Naive thymus-derived CD8-positive, alpha-beta T cell (primary cell): ENCODE measurements around the gene DNAI1. TPM values are rescaled to one million over a fixed set of nuclear protein-coding genes. Genes with fewer than 3 reads are reported as not detected.
"Not testable (repeated sequence)": the region's sequence is repeated elsewhere in the genome, so short reads cannot be mapped to it uniquely, and the experiment has no call there.

Source experiments
- ATAC-seq, 2 donors: fragments of 150-1000 bp; cut with Tn5 transposase in 1 of 2; sonication (Bioruptor Pico), chemical (Tn5 transposase) in 1 of 2; 1 replicate in 1 of 2; 2 replicates in 1 of 2; pipeline ENCODE4 v1.10.0; 2021; ENCODE audit warnings: mild to moderate bottlenecking in 2 of 2, moderate library complexity in 2 of 2
- POLR2A ChIA-PET: fragments of 350-600 bp; sonication (Branson Sonifier 250); formaldehyde crosslinking; loops from one replicate; lab custom pipeline; 2021; ENCODE audit warnings: antibody characterized with exemption; lab: Charles Lee
- DNase-seq, 10 donors: peaks; one replicate each; pipeline versions ENCODE4 v3.0.0 to v3.0.0-alpha.2; 2020 to 2022
- H3K27ac Mint-ChIP-seq, 10 donors: one replicate each; pipeline ENCODE4 v1.8.0; 2020 to 2022; ENCODE audit warnings: mild to moderate bottlenecking in 10 of 10, mixed read lengths in 10 of 10, moderate library complexity in 4 of 10, inconsistent platforms in 1 of 10
- H3K27me3 Mint-ChIP-seq, 5 donors: one replicate each; pipeline ENCODE4 v1.8.0; 2021 to 2022; ENCODE audit warnings: mixed read lengths in 5 of 5
- H3K36me3 Mint-ChIP-seq, 3 donors: one replicate each; pipeline ENCODE4 v1.8.0; 2020 to 2022; ENCODE audit warnings: mixed read lengths in 3 of 3, mild to moderate bottlenecking in 2 of 3, inconsistent platforms in 1 of 3
- H3K4me1 Mint-ChIP-seq, 4 donors: one replicate each; pipeline ENCODE4 v1.8.0; 2021 to 2022; ENCODE audit warnings: mixed read lengths in 4 of 4
- H3K4me3 Mint-ChIP-seq, 10 donors: one replicate each; pipeline ENCODE4 v1.8.0; 2020 to 2022; ENCODE audit warnings: mild to moderate bottlenecking in 10 of 10, mixed read lengths in 10 of 10, moderate library complexity in 6 of 10, inconsistent platforms in 1 of 10
- H3K9me3 Mint-ChIP-seq, 9 donors: one replicate each; pipeline ENCODE4 v1.8.0; 2020 to 2022; ENCODE audit warnings: mixed read lengths in 9 of 9, mild to moderate bottlenecking in 3 of 9, inconsistent platforms in 1 of 9, moderate library complexity in 1 of 9
- polyA plus RNA-seq, 3 donors: library from polyadenylated mRNA; unstranded; fragments of 300-500 nt; fragmentation: Illumina TruSeq; gene quantifications; one replicate each; pipeline ENCODE4 v1.2.3, GENCODE V29; 2021
- total RNA-seq, 8 experiments: library from RNA in 2 of 8; stranded (reverse) in 2 of 8; gene quantifications; one replicate each; pipeline ENCODE4 v1.2.3 and lab custom pipeline; 2021 to 2026

DNAI1 gene
- total and polyA plus RNA-seq, 5 experiments from 2014 or later, result not detected

- H3K9me3 Mint-ChIP-seq, result no peaks in the 10 kb centered on the region
- ATAC-seq (peak; percentile 89 to 91), DNase-seq (peak in 9 of 10 donors; percentile 33 to 80 (median 61))
- no peaks in the 10 kb centered on the region for H3K27me3 Mint-ChIP-seq
- peaks cover 0 to 11% (median 0%) of the 10 kb centered on the region in 3 donors for H3K36me3 Mint-ChIP-seq
- H3K4me3 Mint-ChIP-seq, result no peak overlapping the region
- peaks cover 8 to 16% (median 13%) of the 10 kb centered on the region in 4 donors for H3K4me1 Mint-ChIP-seq
- POLR2A ChIA-PET, result no interaction called here
- no peak overlapping the region for H3K27ac Mint-ChIP-seq
Observed at GRCh38 chr9:34437006-34437925, 21.3 kb upstream of the DNAI1 start.

DNA sequence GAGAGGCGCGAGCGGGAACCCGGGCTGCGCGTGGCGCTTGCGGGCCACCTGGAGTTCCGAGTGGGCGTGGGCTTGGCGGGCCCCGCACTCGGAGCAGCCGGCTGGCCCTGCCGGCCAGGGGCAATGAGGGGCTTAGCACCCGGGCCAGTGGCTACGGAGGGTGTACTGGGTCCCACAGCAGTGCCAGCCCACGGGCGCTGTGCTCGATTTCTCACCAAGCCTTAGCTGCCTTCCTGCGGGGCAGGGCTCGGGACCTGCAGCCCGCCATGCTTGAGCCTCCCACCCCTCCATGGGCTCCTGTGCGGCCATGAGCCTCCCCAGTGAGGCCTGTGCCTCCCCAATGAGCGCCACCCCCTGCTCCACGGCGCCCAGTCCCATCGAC, 20.7 kb upstream of the DNAI1 start:
- H3K27me3 Mint-ChIP-seq, H3K9me3 Mint-ChIP-seq, ATAC-seq, DNase-seq, H3K27ac Mint-ChIP-seq, H3K4me3 Mint-ChIP-seq, POLR2A ChIA-PET: not testable (repeated sequence)
- Mint-ChIP-seq H3K36me3 (peaks cover 0 to 11% (median 0%) of the 10 kb centered on the region in 3 donors), H3K4me1 (peaks cover 8 to 16% (median 13%) of the 10 kb centered on the region in 4 donors)

GRCh38 chr9:34438465-34438864, 20.1 kb upstream of the DNAI1 start:
- DNase-seq, H3K27me3 Mint-ChIP-seq, ATAC-seq, H3K27ac Mint-ChIP-seq, POLR2A ChIA-PET, H3K4me3 Mint-ChIP-seq, H3K9me3 Mint-ChIP-seq: not testable (repeated sequence)
- peaks cover 0 to 11% (median 0%) of the 10 kb centered on the region in 3 donors for H3K36me3 Mint-ChIP-seq
- H3K4me1 Mint-ChIP-seq, result peaks cover 12 to 18% (median 14%) of the 10 kb centered on the region in 4 donors

DNA sequence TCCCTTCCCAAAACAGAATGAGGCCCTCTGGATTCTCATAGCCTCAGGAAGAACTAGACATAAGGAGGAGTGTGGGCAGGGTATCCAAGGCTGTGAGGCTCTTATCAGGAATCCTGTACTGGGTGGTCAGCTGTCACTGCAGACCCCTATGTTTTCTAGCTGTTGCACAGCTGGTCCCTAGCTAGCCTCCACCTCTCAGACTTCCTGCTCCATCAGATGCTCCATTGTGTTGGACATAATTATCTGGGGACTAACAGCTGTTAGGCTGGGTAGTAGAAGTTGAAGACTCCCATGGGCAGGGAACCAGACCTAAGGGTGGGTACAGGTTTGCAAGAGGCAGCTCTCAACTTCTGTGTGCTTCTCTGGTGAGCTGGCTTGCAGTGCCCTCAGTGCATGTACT, 18.6 kb upstream of the DNAI1 start:
- no peak for DNase-seq
- H3K4me3 Mint-ChIP-seq, result peak overlapping the region in 2 of 10 donors; percentile 9 to 44
- H3K36me3 Mint-ChIP-seq, result peaks cover 0 to 11% (median 0%) of the 10 kb centered on the region in 3 donors
- peaks cover 12 to 18% (median 15%) of the 10 kb centered on the region in 4 donors for H3K4me1 Mint-ChIP-seq
- POLR2A ChIA-PET, result interaction anchor here (0.5 kb wide), 1 partner anchor 321 kb away, joined by 5 read pairs; no protein-coding TSS in a partner anchor
- H3K9me3 Mint-ChIP-seq, result no peaks in the 10 kb centered on the region
- no peak for ATAC-seq
- H3K27me3 Mint-ChIP-seq, result no peaks in the 10 kb centered on the region
- no peak overlapping the region for H3K27ac Mint-ChIP-seq

DNA sequence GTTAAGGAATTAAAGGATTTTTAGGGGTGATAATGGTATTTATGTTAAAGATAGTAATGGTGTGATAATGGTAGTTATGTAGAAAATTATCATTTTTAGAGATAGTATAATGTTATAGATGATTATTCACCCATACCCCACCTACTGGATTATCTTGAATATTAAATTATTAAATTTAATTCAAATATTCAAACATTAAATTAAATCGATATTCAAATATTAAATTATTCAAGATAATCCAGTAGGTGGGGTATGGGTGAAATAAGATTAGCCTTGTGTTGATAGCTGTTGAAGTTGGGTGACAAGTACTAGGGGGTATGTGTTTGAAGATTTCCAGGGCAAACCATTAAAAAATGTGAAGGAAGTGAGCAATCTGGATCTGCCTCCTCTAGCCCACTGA, 15.8 kb upstream of the DNAI1 start:
- POLR2A ChIA-PET, result no interaction called here
- no peak for ATAC-seq
- peaks cover 12 to 25% (median 19%) of the 10 kb centered on the region in 4 donors for H3K4me1 Mint-ChIP-seq

GRCh38 chr9:34443533-34443932, 15.1 kb upstream of the DNAI1 start:
- H3K9me3 Mint-ChIP-seq, result no peaks in the 10 kb centered on the region

More for the DNA sequence above, 15.8 kb upstream of the DNAI1 start:
- peaks cover 0 to 11% (median 0%) of the 10 kb centered on the region in 3 donors for H3K36me3 Mint-ChIP-seq
- H3K9me3 Mint-ChIP-seq, result no peaks in the 10 kb centered on the region
- no peak for DNase-seq
- no peaks in the 10 kb centered on the region for H3K27me3 Mint-ChIP-seq
- no peak overlapping the region for H3K4me3 Mint-ChIP-seq
- no peak overlapping the region for H3K27ac Mint-ChIP-seq

DNA sequence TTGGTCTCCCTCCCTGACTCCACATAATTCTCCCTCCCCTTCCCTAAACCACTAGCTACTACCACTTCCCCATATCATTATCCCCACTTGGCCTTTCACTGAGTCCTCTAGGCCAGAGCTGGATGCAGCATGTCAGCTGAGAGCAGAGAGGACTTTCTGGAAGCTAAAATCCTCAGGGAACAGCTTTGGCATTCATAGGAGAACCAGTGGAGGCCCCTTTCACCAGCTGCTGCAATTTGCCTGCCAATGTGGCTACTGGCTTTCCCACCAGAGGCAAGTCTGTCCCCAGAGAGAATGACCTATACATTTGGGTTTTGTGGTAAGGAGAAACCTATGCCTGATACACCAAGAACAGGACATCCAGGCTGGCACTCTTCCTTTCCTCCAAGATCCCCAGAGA, 14.6 kb upstream of the DNAI1 start:
- H3K4me3 Mint-ChIP-seq, result no peak overlapping the region
- DNase-seq (no peak), ATAC-seq (no peak)
- no peak overlapping the region for H3K27ac Mint-ChIP-seq
- peaks cover 12 to 25% (median 19%) of the 10 kb centered on the region in 4 donors for H3K4me1 Mint-ChIP-seq
- H3K36me3 Mint-ChIP-seq, result peaks cover 0 to 8% (median 0%) of the 10 kb centered on the region in 3 donors
- H3K27me3 Mint-ChIP-seq, result no peaks in the 10 kb centered on the region
- POLR2A ChIA-PET, result interaction anchor here (1.0 kb wide), 1 partner anchor 64 kb away, joined by 3 read pairs; no protein-coding TSS in a partner anchor
- H3K9me3 Mint-ChIP-seq, result no peaks in the 10 kb centered on the region

More at GRCh38 chr9:34443533-34443932, 15.1 kb upstream of the DNAI1 start:
- ATAC-seq, result no peak
- Mint-ChIP-seq H3K4me3 (no peak overlapping the region), H3K4me1 (peaks cover 12 to 25% (median 19%) of the 10 kb centered on the region in 4 donors), H3K27ac (peak overlapping the region in 1 of 10 donors; percentile 54), H3K27me3 (no peaks in the 10 kb centered on the region), H3K36me3 (peaks cover 0 to 11% (median 0%) of the 10 kb centered on the region in 3 donors)
- no peak for DNase-seq
- POLR2A ChIA-PET, result no interaction called here

DNA sequence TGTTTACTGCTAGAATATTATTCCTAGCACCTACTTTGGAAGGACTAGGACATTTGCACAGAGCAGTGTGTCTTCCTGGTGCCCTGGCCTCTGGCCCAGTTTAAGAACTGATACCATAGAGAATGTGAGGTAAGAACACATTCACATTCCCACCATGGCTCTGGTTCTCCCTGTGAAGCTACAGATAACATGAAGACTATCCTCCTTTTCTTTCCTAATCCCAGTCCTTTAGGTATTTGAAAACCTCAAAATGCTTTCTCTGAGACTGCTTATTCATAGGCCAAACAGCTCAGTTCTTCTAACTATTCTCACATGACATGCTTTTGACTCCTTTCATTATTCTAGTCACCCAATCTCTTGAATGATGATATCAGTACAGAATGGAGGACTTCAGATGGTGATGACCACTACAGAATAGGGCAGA, 12.1 kb upstream of the DNAI1 start:
- no peaks in the 10 kb centered on the region for H3K9me3 Mint-ChIP-seq
- H3K4me1 Mint-ChIP-seq, result peaks cover 5 to 22% (median 10%) of the 10 kb centered on the region in 4 donors
- H3K4me3 Mint-ChIP-seq, result no peak overlapping the region
- POLR2A ChIA-PET, result interaction anchor here (0.7 to 1.2 kb wide), 2 partner anchors 9 to 165 kb away, joined by 3 to 4 read pairs; no protein-coding TSS in a partner anchor
- peak overlapping the region in 1 of 10 donors; percentile 43 for H3K27ac Mint-ChIP-seq
- H3K36me3 Mint-ChIP-seq, result peaks cover 0 to 2% (median 0%) of the 10 kb centered on the region in 3 donors
- no peak for DNase-seq
- no peak for ATAC-seq
- no peaks in the 10 kb centered on the region for H3K27me3 Mint-ChIP-seq

DNA sequence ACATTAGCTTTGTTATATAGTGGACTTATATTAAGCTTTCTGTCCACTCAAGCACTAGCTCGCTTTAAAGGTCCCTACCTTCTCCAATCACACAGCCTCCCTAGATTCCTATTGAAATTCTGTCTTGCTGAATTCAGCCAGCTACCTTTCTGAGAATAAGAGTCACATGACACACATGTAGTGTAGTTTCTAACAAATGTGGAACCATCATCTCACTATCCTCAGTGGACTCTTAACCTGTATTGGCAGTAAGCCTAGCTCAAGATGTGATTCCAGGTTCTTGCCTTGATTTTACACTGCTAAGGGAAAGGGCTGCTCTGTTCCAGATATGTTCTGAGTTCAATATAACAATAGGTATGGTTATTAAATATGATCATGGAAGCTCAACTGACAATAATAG, 11.7 kb upstream of the DNAI1 start:
- ATAC-seq (no peak), DNase-seq (no peak)
- no peaks in the 10 kb centered on the region for H3K27me3 Mint-ChIP-seq
- H3K4me3 Mint-ChIP-seq, result no peak overlapping the region
- POLR2A ChIA-PET, result interaction anchor here (1.2 kb wide), 1 partner anchor 9 kb away, joined by 4 read pairs; no protein-coding TSS in a partner anchor
- no peak overlapping the region for H3K27ac Mint-ChIP-seq
- peaks cover 4 to 22% (median 10%) of the 10 kb centered on the region in 4 donors for H3K4me1 Mint-ChIP-seq
- no peaks in the 10 kb centered on the region for H3K9me3 Mint-ChIP-seq
- H3K36me3 Mint-ChIP-seq, result peaks cover 0 to 2% (median 0%) of the 10 kb centered on the region in 3 donors

GRCh38 chr9:34450644-34451043, 8.0 kb upstream of the DNAI1 start:
- Mint-ChIP-seq H3K27me3 (no peaks in the 10 kb centered on the region), H3K36me3 (peaks cover 0 to 2% (median 0%) of the 10 kb centered on the region in 3 donors), H3K9me3 (no peaks in the 10 kb centered on the region), H3K4me3 (peak overlapping the region in 1 of 10 donors; percentile 3), H3K27ac (no peak overlapping the region), H3K4me1 (peaks cover 8 to 47% (median 10%) of the 10 kb centered on the region in 4 donors)
- POLR2A ChIA-PET, result no interaction called here
- DNase-seq (no peak), ATAC-seq (no peak)

DNA sequence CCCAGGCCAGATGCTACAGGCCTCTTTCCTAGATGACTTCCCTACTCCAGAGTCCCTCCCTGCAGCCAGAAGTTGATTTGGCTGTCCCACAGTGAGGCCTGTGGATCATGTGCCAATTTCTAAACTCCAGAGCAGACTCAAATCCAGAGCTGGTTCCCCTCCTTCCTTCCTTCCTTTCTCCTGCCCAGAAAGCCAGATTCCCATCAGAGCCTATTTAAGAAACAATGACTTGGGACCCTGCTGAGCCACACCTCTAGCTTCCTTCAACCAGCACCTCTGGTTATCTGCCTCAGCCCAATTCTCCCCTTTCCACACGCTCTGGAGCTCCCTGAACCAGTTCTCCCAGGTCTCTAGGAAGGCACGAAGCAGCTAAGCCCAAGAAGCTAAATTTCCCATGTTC, 7.5 kb upstream of the DNAI1 start:
- Mint-ChIP-seq H3K27ac (no peak overlapping the region), H3K4me3 (no peak overlapping the region), H3K27me3 (no peaks in the 10 kb centered on the region), H3K36me3 (peaks cover 0 to 2% (median 0%) of the 10 kb centered on the region in 3 donors), H3K4me1 (peaks cover 8 to 48% (median 13%) of the 10 kb centered on the region in 4 donors), H3K9me3 (no peaks in the 10 kb centered on the region)
- POLR2A ChIA-PET, result no interaction called here
- no peak for DNase-seq
- no peak for ATAC-seq

- Mint-ChIP-seq H3K27me3 (no peaks in the 10 kb centered on the region), H3K27ac (no peak overlapping the region), H3K9me3 (no peaks in the 10 kb centered on the region), H3K4me3 (no peak overlapping the region), H3K4me1 (peaks cover 13 to 49% (median 17%) of the 10 kb centered on the region in 4 donors), H3K36me3 (peaks cover 0 to 2% (median 0%) of the 10 kb centered on the region in 3 donors)
- DNase-seq (no peak), ATAC-seq (no peak)
- POLR2A ChIA-PET, result no interaction called here
Observed at GRCh38 chr9:34451545-34451944, 7.1 kb upstream of the DNAI1 start.

DNA sequence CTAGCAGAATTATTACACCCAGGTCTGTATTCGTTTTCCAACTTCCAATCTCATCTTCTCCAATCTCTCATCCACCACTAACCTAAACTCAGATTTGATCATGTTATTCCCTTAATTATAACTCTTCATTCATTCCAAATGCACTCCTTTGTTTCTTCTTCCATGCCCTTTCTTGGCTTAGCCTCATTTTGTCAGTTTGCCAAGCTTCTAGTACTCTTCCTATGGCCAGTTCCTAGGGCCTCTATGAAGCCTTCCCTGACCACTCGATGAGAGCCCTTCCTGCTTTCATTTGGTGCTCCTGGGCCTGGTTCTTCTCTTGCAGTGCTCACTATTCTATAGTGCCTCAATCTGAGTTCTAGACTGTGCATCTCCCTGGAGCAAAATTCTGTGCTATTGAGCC, 6.0 kb upstream of the DNAI1 start:
- Mint-ChIP-seq H3K4me1 (peaks cover 19 to 52% (median 27%) of the 10 kb centered on the region in 4 donors), H3K27me3 (no peaks in the 10 kb centered on the region), H3K9me3 (no peaks in the 10 kb centered on the region), H3K36me3 (peaks cover 0 to 2% (median 0%) of the 10 kb centered on the region in 3 donors), H3K4me3 (no peak overlapping the region), H3K27ac (no peak overlapping the region)
- POLR2A ChIA-PET, result no interaction called here
- DNase-seq (no peak), ATAC-seq (no peak)
